HG03575 (cell line): Measurements from ENCODE around the gene ENTPD2.
"Not testable (repeated sequence)": the region's sequence is repeated elsewhere in the genome, so short reads cannot be mapped to it uniquely, and the experiment has no call there.

Source experiments
- ATAC-seq: cut with Tn5 transposase; IDR thresholded peaks from one replicate; pipeline ENCODE4 v1.9.1; 2021; ENCODE audit not compliant: unreplicated experiment, insufficient number of reproducible peaks, low FRiP score; ENCODE audit errors: extremely low read depth

The ENTPD2 gene

DNA sequence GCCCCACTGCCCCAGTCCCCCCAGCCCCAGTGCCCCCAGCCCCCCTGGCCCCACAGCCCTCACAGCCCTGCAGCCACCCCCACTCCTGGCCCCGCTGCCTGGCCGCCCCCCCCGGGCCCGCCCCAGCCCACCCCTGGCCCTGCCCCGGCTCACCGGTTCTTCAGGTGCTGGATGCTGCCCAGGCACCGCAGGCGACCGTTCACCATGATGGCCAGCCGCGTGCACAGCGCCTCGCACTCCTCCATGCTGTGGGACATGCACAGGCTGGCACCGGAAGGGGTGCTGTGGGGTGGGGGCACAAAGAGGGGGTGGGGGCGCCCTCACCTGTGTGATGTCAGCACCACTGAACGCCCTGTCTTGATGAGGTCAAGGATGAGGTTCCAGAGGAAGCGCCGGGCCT, 44.6 kb downstream of the ENTPD2 start:
- no peak for ATAC-seq

DNA sequence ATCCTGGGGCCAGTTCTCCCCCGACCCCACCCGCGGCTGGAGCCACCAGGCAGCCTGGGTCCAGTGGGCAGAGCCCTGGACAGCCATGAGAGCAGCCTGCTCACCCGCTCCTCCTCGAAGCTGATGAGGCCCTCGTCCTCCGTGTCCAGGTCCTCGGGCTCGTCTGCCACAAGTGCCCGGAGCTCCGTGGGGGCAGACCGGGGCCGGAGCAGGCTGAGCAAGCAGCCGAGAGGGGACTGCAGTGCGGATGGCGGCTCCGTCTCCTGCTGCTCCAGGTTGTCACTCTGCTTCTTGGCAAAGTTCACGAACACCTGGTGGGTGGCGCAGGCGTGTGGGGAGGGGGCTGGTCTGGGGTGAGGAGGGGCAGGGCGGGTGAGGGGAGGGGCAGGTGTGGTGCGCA, 45.5 kb downstream of the ENTPD2 start:
- no peak for ATAC-seq

DNA sequence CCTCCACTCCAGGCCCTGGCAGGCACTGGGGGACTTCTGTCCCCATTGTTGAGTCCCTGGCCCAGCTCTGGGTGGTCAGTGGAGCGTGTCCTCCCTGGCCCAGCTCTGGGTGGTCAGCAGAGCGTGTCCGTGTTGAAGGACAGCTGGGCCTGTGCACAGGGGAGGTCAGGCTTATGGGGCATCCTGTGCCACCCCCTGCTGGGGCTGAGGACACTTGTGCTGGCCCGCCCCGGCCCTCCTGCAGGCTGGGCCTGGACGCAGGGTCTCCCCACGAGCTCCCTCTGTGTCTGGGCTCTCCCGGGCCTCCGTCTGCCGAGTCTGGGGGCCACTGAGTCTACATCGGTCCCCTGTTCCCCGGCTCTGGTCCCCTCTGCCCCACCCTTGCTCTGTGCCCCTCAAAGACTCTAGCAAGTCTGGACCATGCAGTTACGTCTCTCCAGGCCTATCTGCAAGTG, 46.0 kb downstream of the ENTPD2 start:
- no peak for ATAC-seq

DNA sequence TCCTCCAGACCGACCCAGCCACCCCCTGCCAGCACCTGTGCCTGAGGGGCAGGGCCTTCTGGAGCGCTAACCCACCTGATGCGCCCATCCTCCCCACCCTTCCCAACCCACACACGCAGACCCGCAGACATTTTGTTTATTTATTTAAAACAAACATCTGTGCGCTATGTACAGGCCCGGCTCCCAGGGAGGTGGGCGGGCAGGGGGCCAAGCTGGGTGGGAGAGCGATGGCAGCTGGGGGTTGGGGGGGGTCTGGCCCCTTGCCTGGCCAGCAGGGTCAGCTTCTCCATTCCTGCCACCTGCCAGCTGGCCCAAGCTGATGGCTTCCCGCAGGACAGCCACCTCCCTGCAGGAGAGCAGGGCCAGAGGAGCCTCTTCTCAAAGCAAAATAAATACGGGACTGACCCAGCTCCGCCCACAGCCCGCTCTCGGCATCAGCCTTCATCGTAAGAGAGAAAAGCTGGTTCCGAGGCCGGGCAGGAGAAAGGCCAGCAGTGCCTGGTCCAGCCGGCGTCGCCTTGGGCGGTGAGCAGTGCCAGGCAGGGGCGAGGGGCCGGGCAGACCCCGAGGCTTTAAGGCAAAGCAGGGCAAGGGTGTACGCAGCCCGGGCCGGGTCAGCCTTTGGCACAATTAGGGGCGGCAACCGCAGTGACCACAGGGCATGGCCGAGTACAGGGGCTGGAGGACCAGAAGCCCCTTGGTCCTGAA, 46.6 kb downstream of the ENTPD2 start:
- ATAC-seq: no peak

DNA sequence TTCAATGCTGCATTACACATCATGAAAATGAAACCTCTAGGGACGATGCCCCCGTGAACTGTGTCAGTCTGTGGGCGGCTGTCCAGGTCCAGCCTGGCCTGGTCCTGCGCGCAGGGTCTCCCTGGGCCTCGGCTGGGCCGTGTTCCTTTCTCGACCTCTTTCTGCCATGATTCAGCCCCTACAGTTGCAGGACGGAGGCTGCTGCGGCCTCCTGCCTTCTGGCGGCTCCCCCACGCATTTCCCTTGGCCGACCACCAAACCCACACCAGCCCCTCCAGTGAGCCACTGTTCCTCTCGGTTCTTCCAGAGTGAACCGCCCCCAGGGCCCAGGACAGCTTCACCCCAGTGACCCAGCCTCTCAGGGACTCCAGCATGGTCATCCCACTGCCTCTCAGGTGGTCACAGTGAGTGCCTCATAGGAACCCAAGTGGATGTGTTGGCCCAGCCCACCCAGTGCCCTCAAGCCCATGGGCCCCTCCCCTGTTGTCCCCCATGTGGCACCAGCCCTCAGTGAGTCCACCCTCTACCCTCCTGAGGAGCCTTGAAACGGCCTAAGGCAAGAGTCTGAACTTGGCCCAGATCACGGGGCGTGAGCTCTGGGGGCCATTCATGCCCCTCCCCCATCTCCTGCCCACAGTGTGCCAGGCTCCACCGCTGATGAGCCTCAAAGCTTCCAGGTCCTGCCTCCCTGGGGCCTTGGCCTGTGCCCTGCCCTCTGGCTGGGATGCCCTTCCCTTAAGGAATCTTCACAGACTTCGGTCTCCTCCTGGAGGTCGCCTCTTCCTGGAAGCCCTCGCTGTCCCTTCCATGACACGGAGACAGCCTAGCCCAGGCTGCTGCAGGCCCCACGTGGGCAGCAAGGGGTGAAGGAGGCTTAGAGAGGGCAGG, 47.5 kb downstream of the ENTPD2 start:
- no peak for ATAC-seq

DNA sequence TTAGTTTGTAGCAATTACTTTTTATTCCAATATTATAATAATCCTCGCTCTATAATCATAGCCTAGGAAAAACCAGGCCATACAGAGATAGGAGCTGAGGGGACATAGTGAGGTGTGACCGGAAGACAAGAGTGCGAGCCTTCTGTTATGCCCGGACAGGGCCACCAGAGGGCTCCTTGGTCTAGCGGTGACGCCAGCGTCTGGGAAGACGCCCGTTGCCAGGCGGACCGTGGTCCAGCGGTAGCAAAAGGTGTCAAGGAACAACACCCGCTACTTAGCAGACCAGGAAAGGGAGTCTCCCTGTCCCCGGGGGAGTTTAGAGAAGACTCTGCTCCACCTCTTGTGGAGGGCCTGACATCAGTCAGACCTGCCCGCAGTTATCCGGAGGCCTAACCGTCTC, 49.6 kb downstream of the ENTPD2 start:
- not testable (repeated sequence) for ATAC-seq

DNA sequence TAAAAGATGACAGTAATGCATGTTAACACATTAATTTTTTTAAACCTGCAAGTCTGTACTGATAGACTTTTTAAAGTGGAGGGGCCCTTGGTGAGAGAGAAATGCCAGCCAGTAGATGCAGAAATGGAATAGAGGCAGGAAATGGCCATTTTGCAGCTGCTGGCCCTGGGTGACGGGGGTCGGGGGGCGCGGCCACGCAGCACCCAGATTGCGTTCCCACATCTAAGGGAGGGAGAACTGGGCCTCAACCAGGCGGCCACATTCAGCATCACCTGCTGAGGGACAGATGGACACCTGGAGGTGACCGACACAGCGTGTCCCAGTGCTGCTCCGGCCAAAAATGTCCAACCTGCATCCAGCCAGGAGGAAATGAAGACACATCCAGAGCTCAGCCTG, 51.2 kb downstream of the ENTPD2 start:
- ATAC-seq: no peak

DNA sequence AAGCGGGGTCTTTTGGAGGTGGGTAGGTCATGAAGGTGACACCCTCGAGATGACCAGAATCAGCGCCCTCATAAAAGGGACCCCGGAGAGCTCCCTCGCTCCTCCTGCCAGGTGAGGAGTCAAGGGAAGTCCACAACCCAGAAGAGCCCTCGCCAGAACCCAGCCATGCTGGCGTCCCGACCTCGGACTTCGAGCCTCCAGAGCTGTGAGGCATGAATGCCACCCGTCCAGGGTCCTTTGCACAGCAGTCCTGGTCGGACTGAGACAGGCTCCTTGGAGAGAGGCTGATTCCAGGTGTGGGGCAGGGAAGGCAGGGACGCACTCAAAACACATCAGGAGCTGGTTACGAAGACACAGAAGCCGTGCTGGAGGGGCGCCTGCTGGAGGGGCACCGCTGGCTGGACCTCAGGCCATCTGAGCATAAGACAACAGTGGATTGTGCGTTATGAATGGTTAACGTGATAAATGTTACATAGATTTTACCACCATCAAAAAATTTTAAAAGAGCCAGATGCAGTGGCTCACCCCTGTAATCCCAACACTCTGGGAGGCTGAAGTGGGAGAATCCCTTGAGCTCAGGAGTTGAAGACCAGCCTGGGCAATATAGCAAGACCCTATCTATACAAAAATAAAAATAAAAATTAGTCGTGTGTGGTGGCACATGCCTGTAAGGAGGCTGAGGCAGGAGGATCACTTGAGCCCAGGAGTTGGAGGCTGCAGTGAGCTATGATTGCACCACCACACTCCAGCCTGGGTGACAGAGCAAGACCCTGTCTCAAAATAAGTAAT, 51.8 kb downstream of the ENTPD2 start:
- ATAC-seq: no peak

DNA sequence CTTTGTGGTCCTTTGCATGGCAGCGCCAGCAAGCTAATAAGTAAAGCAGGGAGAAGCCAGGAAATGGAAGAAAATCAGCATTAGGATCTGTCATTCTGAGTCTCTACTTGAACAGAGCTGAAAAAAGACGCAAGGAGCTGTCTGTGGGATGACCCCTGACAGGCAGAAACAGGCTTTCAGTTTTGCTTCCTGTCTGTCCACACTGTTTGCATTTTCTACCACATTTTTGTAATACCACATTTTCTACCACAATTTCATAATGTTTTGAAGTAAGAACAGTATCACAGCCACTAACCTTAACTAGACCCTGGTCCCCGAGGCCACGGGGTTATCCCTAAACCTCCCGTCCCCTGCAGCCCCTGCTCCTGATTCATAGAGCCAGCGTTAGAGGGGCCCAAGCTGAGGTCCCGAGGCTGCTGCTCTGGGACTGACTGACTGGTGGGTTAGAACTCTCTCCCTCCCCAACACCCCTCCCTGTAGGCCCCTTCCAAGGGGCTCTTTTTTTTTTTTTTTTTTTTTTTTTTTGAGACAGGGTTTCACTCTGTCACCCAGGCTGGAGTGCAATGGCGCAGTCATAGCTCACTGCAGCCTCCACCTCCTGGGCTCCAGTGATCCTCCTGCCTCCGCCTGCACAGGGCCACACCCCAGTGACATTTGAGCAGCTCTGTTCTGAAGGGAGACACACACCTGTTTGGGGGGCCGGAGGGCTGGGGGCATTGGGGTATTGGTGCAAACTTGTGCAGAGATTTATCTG, 53.5 kb downstream of the ENTPD2 start:
- ATAC-seq: no peak
